Ecto neural progenitor cell (in vitro differentiated cells): ENCODE data around the gene DYTN.

Experiments
- DNase-seq: peaks from one replicate; pipeline ENCODE4 v3.0.0-alpha.2; 2018; ENCODE audit warnings: low spot score

The DYTN gene

GRCh38 chr2:206614811-206615210 is 103.4 kb downstream of the DYTN start:
- no peak for DNase-seq

- no peak for DNase-seq
Observed at GRCh38 chr2:206611736-206612135, 106.5 kb downstream of the DYTN start.

- no peak for DNase-seq
Observed at GRCh38 chr2:206611191-206611590, 107.0 kb downstream of the DYTN start.

- DNase-seq, result no peak
Observed at GRCh38 chr2:206610451-206610850, 107.7 kb downstream of the DYTN start.

GRCh38 chr2:206603243-206603642 is 115.0 kb downstream of the DYTN start:
- DNase-seq, result no peak
